C4-2B (cell line): ENCODE data around the gene ADAMTSL1.

Experiments used
- H3K27ac ChIP-seq: fragments of 450-650 bp; 2 replicates; pipeline ENCODE4 v1.5.1; 2017
- ZFX ChIP-seq: fragments of 450-650 bp; IDR thresholded peaks from 2 replicates; pipeline ENCODE4 v1.6.1; 2017
- TF ChIP-seq, protein P1 (sequence below): fragments of 450-650 bp; conservative IDR thresholded peaks from 2 replicates; pipeline ENCODE4 v1.5.1; 2017; ENCODE audit warnings: mild to moderate bottlenecking

Gene ADAMTSL1

GRCh38 chr9:18478501-18479361 lies 4.8 kb downstream of the ADAMTSL1 start:
- TF ChIP-seq, protein P1, sequence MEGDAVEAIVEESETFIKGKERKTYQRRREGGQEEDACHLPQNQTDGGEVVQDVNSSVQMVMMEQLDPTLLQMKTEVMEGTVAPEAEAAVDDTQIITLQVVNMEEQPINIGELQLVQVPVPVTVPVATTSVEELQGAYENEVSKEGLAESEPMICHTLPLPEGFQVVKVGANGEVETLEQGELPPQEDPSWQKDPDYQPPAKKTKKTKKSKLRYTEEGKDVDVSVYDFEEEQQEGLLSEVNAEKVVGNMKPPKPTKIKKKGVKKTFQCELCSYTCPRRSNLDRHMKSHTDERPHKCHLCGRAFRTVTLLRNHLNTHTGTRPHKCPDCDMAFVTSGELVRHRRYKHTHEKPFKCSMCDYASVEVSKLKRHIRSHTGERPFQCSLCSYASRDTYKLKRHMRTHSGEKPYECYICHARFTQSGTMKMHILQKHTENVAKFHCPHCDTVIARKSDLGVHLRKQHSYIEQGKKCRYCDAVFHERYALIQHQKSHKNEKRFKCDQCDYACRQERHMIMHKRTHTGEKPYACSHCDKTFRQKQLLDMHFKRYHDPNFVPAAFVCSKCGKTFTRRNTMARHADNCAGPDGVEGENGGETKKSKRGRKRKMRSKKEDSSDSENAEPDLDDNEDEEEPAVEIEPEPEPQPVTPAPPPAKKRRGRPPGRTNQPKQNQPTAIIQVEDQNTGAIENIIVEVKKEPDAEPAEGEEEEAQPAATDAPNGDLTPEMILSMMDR = no peak
- no peak for TF ChIP-seq ZFX
- H3K27ac ChIP-seq = no peak overlapping the region

- TF ChIP-seq, protein P1 = no peak
- no peak for TF ChIP-seq ZFX
- H3K27ac ChIP-seq = no peak overlapping the region
Measured at GRCh38 chr9:18479405-18479804, 5.5 kb downstream of the ADAMTSL1 start.

DNA sequence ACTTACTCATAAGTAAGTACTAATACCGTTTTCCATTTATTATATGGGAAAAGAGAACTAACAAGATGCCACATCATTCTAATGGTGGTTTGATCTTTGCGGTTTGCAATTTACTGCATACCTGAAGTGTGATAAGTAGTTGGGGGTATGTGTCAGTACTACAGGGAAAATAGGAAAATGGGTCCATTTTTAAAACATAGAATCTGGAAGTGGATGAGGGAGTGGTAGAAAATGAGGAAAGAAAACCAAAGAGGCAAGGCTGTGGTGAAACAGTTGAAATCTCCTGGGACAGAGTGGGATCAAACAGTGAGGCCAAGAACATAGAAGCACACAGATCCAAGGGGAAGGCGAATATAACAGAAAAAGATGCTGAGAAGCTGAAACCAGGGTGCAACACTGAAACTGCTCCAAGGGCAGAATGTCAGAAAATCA lies 6.7 kb downstream of the ADAMTSL1 start:
- no peak for TF ChIP-seq ZFX
- TF ChIP-seq, protein P1 = no peak

DNA sequence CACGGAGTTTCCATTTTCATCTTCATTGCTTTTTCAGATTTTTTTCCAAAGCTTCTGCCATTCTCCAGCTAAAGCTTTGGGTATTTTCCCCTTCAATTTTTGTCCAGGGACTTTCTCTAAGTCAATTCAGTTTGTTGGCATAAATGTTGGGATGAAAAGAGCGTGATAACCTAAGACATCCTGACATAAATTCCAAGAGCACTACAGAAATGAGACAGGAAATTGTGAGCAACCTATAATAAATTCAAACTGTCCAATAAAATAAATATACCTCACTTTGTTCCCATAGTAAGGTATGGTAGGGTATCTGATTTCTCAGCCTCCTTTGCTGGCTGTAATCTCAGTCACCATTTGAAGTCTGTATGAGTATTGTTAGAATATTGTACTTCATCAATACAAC lies 8.4 kb downstream of the ADAMTSL1 start:
- no peak overlapping the region for H3K27ac ChIP-seq
- TF ChIP-seq, protein P1 = no peak
- no peak for TF ChIP-seq ZFX

More for the DNA sequence above, 6.7 kb downstream of the ADAMTSL1 start:
- H3K27ac ChIP-seq = no peak overlapping the region

GRCh38 chr9:18485714-18486113 lies 11.8 kb downstream of the ADAMTSL1 start:
- TF ChIP-seq ZFX = no peak
- TF ChIP-seq, protein P1 = no peak
- H3K27ac ChIP-seq = no peak overlapping the region

GRCh38 chr9:18487611-18488010 lies 13.7 kb downstream of the ADAMTSL1 start:
- H3K27ac ChIP-seq = no peak overlapping the region
- TF ChIP-seq, protein P1 = no peak
- TF ChIP-seq ZFX = no peak

- H3K27ac ChIP-seq = no peak overlapping the region
- no peak for TF ChIP-seq ZFX
- TF ChIP-seq, protein P1 = no peak
Measured at GRCh38 chr9:18488886-18489285, 14.9 kb downstream of the ADAMTSL1 start.
